AG04449 (cell line): ENCODE measurements around the gene SPAG9.

ENCODE experiments used
- CTCF ChIA-PET: fragments of 350-600 bp; formaldehyde crosslinking; extraction: SDS; loops from one replicate; lab custom pipeline; 2021; ENCODE audit warnings: antibody characterized with exemption; lab: Yijun Ruan, JAX
- POLR2A ChIA-PET: fragments of 400-600, 350-600 bp; formaldehyde crosslinking; extraction: SDS; loops from one replicate; lab custom pipeline; 2020; ENCODE audit warnings: antibody characterized with exemption, inconsistent platforms; lab: Yijun Ruan, JAX
- DNase-seq: peaks from one replicate; pipeline ENCODE4 v3.0.0-alpha.2; 2010; ENCODE audit warnings: low read depth, low spot score
- H3K4me3 ChIP-seq: 2 replicates; pipeline ENCODE4 v1.5.1; 2011; ENCODE audit warnings: low read depth, mild to moderate bottlenecking, control low read depth, low read length
- TF ChIP-seq, protein P1 (sequence below): IDR thresholded peaks from one replicate; pipeline ENCODE4 v1.5.1; 2011; ENCODE audit warnings: mild to moderate bottlenecking, moderate library complexity, low read length, control low read depth, inconsistent platforms; ENCODE audit not compliant: insufficient read depth; ENCODE audit errors: missing control alignments

Gene SPAG9

DNA sequence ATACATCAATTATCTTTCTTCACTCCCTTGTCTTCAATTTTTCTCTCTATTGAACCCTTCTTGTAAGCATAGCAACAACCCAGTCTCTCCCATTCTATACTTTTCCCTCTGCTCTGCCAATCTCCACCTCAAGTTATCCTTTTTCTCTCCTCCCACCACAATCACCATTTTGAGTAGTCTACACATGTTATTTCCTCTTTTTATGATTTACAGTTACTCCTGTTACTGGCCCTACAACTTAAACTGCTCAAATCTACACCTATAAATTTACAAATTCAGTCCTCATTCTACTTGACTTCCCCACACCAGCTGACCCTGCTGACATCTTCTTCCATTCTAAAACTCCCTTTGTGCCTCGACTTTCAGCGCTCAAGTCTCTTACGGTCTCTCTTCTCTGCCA is 84.6 kb downstream of the SPAG9 start:
- ChIA-PET POLR2A (interaction anchor here (0.9 to 1.4 kb wide), 4 partner anchors 21 to 170 kb away, joined by 3 to 4 read pairs (median 3); partner anchors contain the start of genes NME2, SPAG9 and TOB1), CTCF (interaction anchor here (0.9 to 2.9 kb wide), 5 partner anchors 14 to 51 kb away, joined by 3 to 17 read pairs (median 4); no protein-coding TSS in a partner anchor)
- H3K4me3 ChIP-seq = no peak overlapping the region
- DNase-seq = no peak
- TF ChIP-seq, protein P1, sequence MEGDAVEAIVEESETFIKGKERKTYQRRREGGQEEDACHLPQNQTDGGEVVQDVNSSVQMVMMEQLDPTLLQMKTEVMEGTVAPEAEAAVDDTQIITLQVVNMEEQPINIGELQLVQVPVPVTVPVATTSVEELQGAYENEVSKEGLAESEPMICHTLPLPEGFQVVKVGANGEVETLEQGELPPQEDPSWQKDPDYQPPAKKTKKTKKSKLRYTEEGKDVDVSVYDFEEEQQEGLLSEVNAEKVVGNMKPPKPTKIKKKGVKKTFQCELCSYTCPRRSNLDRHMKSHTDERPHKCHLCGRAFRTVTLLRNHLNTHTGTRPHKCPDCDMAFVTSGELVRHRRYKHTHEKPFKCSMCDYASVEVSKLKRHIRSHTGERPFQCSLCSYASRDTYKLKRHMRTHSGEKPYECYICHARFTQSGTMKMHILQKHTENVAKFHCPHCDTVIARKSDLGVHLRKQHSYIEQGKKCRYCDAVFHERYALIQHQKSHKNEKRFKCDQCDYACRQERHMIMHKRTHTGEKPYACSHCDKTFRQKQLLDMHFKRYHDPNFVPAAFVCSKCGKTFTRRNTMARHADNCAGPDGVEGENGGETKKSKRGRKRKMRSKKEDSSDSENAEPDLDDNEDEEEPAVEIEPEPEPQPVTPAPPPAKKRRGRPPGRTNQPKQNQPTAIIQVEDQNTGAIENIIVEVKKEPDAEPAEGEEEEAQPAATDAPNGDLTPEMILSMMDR = no peak

DNA sequence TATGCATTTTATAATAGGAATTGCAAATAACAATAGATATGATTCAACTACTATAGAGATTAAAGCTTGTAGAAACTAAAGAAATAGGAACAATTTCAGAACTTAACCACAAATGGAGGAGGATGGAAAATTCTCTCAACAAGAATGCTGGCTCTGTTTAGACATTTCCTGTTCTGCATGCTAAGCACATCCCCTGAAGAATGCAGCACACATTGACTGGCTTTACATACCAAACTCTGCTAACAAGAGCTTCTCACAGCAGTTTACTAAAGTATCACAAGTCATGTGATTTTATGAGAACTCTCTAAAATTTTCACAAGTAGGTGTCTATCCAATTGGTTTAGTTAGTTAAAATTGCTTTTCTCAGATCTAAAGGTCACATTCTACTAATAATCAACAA is 85.2 kb downstream of the SPAG9 start:
- peak; percentile 92 for DNase-seq
- POLR2A ChIA-PET = interaction anchor here (0.9 to 1.4 kb wide), 5 partner anchors 11 to 169 kb away, joined by 3 to 4 read pairs (median 3); partner anchors contain the start of genes NME2, SPAG9 and TOB1
- no peak overlapping the region for H3K4me3 ChIP-seq
- CTCF ChIA-PET = interaction anchor here (0.9 to 2.9 kb wide), 4 partner anchors 13 to 51 kb away, joined by 3 to 17 read pairs (median 8); no protein-coding TSS in a partner anchor
- TF ChIP-seq, protein P1 = no peak

DNA sequence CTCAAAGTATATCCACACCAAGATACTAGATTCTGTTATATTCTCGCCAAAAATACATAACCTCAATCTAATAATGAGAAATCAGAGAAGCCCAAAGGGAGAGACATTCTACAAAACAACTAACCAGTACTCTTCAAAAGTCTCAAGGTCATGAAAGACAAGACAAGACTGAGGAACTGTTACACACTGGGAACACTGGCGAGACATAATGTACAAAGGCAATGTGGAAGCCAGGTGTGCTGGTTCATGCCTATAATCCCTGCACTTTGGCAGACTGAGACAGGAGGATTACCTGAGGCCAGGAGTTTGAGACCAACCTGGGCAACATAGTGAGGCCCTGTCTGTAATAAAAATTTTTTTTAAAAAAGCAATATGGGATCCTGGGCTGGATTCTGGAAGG is 85.9 kb downstream of the SPAG9 start:
- no peak for DNase-seq
- no peak overlapping the region for H3K4me3 ChIP-seq
- TF ChIP-seq, protein P1 = no peak
- ChIA-PET CTCF (interaction anchor here (1.4 to 2.9 kb wide), 3 partner anchors 12 to 33 kb away, joined by 3 to 17 read pairs (median 13); no protein-coding TSS in a partner anchor), POLR2A (interaction anchor here (1.0 to 1.4 kb wide), 3 partner anchors 11 to 168 kb away, joined by 3 to 4 read pairs (median 3); partner anchors contain the start of gene TOB1)

DNA sequence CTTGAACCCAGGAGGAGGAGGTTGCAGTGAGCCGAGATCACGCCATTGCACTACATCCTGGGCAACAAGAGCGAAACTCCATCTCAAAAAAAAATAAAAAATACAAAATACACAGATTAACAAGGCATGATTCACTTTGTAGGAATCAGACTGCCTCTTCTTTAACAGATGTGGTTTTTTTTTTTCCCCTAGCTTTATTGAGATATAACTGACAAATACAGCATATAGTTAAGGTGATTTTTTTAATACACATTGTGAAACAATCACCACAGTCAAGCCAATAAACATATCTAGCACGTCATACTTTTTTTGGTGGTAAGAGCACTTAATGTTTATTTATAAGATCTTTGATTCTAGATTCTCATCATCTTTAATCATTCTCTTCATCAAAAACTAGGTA is 87.8 kb downstream of the SPAG9 start:
- H3K4me3 ChIP-seq = no peak overlapping the region
- DNase-seq = no peak
- POLR2A ChIA-PET = interaction anchor here (0.6 kb wide), 2 partner anchors 22 to 27 kb away, joined by 3 to 4 read pairs; no protein-coding TSS in a partner anchor
- CTCF ChIA-PET = interaction anchor here (1.8 to 4.9 kb wide), 2 partner anchors 22 to 32 kb away, joined by 3 to 17 read pairs; no protein-coding TSS in a partner anchor
- TF ChIP-seq, protein P1 = no peak

- POLR2A ChIA-PET = interaction anchor here (1.2 kb wide), 1 partner anchor 123 kb away, joined by 3 read pairs; the partner anchor contains the start of gene NME1
- TF ChIP-seq, protein P1 = no peak
- no peak for DNase-seq
- H3K4me3 ChIP-seq = no peak overlapping the region
- CTCF ChIA-PET = interaction anchor here (0.8 to 4.9 kb wide), 9 partner anchors 15 to 123 kb away, joined by 3 to 17 read pairs (median 4); partner anchors contain the start of gene NME1
Observed at GRCh38 chr17:51029568-51030463, 90.9 kb downstream of the SPAG9 start.
